SK-N-DZ (cell line): ENCODE measurements around the gene DIS3L2.
"Not testable (repeated sequence)": the region's sequence is repeated elsewhere in the genome, so short reads cannot be mapped to it uniquely, and the experiment has no call there.

Experiments
- DNase-seq: peaks from one replicate; pipeline ENCODE4 v3.0.0-alpha.2; 2015; ENCODE audit warnings: low spot score

Gene DIS3L2

DNA sequence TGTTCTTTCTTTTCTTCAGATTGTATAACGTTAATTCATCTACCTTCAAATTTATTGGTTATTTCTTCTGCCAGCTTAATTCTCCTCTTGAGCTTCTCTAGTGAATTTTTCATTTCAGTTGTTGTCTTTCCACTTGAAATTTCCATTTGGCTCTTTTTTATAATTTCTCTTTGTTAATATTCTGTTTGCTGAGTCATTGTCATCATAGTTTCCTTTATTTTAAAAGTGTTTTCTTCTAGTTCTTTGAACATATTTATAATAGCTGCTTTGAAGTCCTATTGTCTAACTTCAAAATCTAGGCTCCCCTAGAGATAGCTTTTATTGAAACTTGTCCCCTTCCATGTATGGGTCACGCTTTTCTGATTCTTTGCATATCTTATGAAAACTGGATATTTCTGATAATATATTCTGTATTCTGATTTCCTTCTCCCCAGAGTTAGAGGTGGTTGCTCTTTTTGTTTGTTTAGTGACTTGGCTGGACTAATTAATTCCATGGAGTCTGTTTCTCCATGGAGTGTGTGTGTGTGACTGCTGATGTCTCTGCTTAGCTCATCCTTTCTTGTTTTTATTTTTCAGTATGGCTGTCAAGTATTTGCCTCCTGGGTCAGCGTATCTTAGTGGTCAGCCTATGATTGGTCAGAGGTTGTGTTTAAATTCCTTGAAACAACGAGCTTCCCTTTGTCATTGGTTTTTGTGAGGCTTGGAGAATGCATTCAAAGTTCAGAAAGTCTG, 47.6 kb downstream of the DIS3L2 start:
- no peak for DNase-seq

DNA sequence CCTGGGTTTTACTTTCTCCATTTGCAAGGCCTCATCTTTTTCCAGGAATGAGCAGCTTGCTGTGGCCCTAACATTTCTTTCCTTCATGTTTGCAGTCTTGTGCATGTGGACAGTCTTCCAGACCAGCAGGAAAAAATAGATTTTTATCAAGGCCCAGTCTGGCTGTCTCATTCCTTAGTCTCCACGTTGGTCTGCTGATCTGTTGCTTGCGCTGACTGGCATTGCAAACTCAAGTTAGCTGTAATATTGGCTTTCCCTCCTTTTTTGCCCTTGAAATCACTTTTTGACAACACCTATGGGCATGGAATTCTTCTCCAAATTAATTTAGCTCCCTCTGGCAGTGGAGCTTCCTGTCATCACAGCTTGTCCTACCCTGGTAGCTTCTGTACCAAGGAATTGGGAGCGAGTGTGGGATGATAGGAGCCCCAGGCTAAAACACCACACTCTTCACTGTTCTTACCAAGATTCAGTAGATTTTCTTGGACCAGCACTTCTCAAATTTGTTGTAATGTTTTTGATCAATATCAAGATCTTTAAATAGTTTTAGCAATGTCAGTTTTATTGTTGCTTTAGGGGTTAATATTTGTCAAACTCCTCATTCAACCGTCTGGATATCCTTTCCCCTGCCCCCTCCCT, 48.2 kb downstream of the DIS3L2 start:
- DNase-seq, result no peak

DNA sequence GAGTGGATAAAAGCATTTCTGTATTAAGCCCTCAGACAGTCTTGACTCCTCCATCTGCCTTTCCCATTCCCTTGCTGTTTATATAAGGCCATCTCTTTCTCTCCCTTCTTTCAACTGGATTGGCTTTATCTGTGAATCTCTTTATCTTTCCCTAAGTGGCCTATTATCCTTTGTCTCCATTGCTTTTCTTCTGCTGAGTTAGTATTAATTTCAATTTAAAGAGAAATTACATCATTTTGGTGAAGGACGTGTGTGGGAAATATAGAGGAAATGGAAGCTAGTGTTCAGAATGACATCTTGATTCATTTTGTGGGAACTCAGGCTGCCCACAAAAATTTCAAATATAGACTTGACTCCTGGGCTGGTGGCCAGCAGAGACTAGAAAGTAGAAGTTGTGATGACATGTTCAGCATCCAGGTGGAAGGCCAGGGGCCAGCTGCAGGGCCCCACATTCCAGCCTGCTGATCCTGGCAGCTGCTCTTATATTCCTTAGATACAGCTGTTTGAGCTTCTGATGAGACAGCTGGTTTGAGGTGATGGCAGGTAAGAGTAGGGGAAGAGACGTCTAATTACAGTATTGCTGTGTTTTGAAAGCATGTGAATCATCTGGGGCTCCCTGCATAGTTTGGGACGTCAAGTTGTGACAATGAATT, 52.3 kb downstream of the DIS3L2 start:
- DNase-seq, result peak; percentile 3

DNA sequence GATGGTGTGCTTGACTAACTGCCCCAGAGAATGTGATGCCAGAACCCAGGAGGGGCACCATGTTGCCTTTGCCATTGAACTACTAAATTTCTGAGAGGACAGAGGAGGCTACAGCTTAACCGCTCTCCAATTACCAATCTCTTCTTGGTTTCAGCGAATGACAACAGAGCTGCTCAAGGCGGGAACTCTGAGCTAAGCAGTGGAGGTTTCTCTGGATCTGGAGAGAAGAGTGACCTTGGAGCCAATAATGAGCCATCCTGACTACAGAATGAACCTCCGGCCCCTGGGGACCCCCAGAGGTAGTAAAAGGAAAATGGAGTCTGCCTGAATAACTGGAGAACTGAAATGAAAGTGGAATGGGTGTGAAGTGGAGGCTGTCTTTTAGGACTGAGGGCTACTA, 53.2 kb downstream of the DIS3L2 start:
- DNase-seq, result no peak

DNA sequence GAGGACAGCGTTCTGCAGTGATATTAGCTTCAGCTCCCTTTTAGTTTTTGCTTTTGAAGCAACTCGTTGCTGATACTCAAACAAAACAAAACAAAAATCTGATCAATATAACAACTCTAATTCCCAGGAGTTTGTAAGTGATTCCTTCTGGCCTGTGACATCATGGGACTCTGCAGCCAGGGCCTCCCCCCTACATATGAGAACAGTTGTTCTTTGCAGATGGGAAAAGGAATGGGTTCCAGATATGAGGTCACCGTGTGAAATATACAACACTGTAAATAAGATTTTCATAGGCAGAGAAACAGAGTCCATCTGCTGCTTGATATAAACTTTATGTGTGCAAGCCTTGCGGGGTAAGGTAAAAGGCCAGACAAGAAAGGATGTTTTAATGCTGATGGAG, 56.7 kb downstream of the DIS3L2 start:
- DNase-seq, result no peak

DNA sequence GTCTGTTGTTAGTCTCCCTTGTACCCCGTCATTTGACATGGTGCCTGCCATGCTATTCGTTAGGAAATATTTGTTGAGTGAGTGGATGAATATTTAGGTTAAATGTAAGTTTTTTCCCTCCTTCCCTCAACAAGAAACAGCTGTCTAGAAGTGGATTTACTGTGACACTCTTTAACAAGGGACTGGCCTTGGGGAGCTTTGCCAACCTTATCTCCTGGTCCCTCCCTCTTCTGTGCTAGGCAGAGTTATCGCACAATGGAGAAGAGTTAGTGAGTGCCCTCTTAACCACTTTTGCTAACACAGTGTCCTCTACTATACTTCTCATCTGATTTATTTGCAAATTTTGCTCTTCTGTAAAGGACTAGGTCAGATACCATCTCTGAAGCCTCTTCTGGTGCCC, 61.2 kb downstream of the DIS3L2 start:
- DNase-seq, result no peak

DNA sequence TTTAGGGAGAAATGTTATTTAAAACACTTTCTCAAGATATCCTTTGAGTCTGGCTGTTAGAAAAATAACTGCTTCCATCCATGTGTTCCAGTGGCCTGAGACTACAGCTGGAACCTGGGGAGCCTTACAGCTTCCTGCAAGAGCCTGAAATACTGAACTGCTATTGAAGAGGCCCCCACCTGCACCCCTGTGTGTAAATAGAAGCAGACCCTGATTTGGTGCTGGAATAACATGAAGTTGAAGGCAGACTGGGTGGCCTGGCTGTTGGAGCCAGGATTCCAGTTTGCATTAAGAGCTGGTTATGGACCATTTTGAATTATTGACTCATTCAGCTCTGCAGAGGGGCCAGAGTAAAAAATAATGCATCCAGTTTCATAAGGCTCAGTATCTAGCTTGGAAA, 61.9 kb downstream of the DIS3L2 start:
- no peak for DNase-seq

DNA sequence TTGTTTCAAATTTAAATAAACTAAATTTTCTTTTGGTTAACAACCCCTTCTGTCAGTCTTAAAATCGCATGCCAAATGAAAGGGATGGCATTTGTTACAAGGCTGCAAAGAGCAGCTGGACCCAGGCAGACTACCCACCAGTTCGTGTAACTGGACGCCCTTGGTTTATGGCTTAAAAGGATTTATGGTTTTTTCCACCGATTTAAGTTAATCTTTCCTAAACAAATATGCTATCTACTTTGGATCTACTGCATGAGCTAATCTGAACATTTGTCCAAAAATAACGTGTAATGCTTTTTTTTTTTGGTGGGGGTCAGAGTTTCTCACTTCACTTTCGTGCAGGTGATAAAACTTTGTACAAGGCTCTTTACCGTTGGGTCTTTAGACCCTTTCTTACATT, 62.9 kb downstream of the DIS3L2 start:
- DNase-seq, result no peak

DNA sequence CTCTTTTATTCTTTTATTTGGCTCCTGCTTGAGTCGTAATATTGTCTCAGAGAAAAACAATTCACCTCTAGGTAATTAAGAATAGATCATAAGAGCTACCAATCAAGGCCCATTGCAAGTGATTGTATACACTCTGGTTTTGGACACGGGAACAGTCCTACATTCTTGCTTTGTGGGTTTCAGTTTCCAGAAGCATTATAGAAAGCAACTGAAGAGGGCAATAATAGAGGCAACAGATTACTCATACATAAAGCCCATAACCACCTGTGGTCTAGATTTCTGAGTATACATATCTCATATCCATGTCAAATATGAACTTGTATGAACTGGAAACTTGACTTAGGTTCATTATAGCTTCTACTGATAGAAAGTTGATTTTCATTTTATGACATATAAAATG, 65.4 kb downstream of the DIS3L2 start:
- DNase-seq, result no peak

DNA sequence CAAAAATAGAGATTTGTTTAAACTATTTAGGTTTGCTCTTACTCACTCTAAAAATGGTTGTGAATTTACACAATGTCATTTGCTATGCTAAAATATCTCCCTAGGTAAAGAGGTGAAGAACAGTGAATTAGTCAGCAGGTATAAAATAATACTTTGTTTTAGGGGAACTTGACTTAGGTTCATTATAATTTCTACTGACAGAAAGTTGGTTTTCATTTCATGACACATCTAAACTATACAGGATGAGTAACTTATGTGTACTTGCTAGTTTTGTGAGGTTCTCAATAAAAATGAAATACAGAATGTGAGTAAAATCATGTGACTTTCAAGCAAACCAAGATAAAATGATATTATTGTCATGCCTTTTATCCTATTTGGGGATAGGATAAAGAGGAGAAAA, 66.0 kb downstream of the DIS3L2 start:
- DNase-seq, result no peak

DNA sequence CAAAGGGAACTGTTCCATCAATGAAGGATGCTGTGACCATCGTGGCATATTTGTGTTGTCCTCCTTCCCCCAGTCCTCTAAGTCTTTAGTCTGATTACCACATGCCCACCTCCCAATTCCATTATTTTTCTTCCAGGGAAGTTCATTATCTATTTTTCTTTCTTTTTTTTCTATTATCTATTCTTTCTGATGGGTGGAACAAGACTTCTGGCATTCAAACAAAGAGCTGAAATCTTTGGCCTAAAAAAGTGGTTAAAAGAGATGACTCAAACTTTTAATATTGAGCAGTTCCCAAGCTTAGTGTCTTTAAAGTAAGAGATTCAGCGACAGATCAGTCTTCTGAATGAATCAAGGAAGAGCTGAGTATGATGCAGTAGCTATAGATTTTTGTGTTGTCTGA, 66.6 kb downstream of the DIS3L2 start:
- DNase-seq, result no peak

DNA sequence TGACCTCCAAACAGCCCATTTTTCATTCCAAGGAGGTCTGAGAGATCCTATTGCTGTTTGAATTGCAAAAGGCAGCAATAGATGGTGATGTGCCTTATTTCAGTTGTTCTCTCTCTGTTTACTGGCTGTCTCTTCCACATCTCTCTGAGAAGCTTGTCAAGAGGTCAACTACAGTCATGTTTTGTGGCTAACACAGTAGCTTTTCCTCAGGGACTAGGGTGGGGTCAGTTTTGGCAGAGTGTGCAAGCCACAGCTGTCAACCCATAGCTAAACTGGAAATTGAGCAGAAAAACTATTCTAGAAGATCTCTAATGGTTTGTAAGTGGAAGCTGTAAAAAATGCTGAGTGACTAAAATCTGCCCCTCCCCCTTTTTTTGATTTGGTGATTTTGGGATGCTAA, 67.1 kb downstream of the DIS3L2 start:
- no peak for DNase-seq

DNA sequence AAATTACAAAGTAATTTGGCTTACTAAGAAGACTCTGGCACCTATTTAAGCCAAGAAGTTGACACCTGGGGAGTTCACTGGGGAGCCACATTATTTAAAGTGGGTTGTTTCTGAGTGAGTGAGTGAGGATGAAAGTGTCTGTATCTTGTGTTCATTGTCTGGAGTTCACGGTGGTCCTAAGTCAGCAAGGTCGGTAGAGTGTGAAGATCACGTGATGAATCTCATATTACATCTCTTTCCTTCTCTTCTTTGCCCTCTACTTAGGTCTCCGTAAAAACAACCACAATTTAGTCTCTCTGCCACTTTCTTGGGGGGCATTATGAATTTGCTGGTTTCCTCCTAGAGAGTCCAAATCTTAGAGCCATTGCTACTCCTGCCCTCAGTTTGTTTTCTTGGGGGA, 67.8 kb downstream of the DIS3L2 start:
- DNase-seq, result no peak

DNA sequence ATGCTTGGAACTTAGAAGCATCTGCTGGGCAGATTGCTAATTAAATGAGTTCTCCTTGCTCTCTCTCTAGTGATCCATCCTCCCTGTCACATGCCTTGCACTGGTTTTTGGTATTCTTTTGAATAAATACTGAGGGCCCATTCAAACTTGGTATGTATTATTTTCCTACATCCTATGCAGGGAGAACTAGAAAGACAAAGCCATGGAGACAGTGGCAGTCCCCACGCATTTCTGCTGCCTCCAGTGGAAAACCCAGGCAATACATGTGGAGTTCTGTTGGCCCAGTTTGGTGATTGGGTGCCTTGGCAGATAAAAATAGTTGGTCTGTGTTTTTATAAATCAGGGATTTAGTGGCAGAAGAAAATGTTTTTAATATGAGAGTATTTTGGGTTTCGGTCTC, 68.7 kb downstream of the DIS3L2 start:
- no peak for DNase-seq

DNA sequence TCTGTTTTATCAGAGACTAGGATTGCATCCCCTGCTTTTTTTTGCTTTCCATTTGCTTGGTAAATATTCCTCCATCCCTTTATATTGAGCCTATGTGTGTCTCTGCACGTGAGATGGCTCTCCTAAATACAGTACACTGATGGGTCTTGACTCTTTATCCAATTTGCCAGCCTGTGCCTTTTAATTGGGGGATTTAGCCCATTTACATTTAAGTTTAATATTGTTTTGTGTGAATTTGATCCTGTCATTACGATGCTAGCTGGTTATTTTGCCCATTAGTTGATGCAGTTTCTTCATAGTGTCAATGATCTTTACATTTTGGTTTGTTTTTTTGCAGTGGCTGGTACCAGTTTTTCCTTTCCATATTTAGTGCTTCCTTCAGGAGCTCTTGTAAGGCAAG, 73.8 kb downstream of the DIS3L2 start:
- not testable (repeated sequence) for DNase-seq

DNA sequence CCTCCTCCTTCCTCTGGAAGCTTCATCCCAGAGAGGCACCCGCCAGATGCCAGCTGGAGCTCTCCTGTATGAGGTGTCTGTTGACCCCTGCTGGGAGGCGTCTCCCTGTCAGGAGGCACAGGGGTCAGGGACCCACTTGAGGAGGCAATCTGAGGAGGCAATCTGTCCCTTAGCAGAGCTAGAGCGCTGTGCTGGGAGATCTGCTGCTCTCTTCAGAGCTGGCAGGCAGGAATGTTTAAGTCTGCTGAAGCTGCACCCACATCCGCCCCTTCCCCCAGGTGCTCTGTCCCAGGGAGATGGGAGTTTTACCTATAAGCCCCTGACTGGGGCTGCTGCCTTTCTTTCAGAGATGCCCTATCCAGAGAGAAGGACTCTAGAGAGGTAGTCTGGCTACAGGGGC, 75.4 kb downstream of the DIS3L2 start:
- DNase-seq, result not testable (repeated sequence)

DNA sequence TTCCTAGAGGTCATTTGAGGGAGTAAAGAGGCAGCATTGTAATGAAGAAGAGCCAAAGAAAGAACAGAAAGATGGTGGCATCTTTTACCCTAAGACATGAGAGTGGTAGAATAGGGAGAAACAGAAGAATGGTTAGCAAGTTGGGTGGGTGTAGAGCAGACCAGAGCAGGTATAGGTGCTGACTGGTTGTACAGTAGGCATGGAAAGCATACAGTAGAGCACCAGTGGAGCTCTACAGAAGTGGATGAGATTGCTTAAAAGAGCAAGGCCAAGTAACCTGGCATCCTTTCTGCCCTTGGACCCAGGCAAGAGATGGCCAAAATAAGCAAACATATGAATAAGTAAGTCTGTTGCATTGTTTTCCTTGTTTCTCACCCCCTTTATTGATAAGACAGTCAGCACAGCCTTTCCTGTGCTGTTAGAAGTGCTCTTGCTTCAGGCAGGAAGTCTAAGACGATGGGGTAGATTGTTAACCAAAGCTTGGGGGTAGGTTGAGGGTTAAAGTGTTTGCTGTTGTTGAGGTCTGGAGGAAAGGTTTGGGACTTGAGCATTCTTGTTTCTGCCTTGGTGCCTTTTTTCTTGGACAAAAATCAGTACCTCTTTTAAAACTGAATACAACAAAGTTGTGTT, 76.9 kb downstream of the DIS3L2 start:
- no peak for DNase-seq

DNA sequence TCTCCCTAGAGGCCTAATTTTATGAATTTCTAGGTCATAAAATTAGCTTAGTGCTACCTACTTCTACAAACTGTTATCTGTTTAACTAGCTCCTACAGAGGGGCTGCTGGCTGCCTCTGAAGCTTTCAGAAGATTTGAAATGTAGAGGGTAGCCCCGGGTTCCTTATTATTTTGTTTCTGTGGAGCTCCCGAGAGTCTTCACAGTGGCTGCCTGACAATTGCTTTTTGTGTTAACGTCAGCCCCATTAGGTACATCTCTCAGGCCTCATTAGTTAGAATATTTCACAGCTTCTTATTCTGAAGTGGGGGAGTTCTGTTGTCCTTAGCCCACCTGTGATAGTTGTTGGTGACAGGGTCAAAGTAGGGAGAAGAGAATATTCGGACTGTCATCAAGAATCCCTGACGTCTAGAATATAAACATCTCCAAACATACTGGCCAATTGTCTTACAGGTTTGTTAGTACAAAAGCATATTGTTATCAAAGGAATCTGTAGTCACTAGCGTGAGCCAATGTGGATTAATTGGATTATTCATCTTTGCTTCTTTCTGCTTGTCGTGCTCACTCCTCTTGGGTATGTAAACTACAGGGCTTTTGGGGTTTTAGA, 77.5 kb downstream of the DIS3L2 start:
- DNase-seq, result no peak

DNA sequence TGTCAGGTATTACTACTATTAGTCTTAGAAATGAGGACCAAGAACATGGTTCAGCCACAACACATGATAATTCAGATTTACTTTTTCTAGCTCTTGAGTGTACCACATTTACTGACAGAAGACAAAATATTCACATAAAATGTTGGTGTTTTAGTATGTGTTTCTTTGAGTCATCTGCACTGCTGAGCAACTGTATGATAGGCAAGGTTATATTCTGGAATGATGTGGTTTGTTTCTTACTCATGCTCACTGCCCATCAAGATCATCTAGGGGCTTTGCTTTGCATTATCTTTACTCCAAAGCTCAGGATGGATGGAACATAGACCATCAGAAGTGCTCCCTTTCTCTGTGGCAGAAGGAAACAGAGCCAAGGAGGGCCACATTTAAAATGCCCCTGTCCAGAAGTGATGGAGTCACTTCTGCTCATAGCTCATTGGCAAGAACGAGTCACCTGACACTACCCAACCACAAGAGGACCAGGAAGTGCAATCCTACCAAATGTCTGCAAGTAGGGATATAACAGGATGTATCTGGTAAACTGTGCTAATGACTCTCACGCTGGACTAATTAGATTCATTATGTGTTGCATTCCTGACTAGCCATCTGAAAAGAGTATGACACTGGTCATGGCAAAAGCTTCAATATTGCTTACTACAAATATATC, 81.5 kb downstream of the DIS3L2 start:
- DNase-seq, result no peak

DNA sequence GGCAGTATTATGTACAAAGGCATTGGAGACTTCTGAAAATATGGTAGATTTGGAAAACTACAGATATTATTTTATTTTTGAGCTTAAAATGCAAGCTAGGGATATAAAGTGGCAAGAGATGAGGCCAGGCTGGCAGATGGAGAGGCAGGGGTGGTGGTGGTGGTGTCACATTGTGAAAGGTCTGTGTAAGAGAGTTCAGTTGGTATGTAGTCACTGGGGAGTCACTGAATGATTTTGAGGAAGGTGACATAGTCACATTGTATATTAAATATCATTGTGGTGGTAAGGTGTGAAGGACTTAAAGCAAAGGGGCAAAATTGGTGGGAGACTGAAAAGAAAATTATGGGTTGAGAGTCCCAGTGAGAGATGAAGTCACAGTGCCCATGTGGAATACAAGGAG, 82.5 kb downstream of the DIS3L2 start:
- DNase-seq, result no peak

DNA sequence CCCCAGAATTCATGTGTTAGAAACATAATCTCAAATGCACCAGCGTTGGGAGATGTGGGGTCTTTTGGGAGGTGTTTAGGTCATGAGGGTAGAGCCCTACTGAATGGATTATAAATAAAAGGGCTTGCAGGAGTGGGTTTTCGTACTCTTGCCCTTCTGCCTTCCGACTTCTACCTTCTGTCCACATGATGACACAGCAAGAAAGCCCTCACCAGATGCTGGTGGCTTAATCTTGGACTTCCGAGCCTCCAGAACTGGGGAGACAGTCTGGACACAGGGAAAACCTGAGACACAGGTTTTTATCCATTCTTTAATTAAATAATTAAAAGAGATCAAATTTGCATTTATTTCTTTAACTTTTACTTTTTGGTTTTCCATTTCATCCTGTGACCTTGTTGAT, 87.8 kb downstream of the DIS3L2 start:
- DNase-seq, result no peak

DNA sequence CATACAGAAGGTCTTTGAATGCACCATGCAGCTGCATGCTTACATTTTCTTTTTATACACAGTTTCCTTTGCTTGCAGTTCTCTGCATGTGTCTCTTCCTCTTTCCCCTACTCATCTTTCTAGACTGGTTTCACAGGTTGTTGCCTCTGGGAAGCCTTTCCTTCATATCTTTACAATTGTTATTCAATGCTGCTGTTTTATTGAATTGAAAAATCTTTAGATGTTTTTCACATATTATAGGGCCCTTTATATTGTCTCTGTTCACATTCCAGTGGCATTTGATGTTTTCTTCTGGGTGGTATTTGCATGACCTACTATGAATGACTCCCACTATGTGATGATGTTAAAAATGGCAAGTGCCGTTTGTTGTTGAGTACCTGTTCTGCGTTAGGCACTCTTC, 91.1 kb downstream of the DIS3L2 start:
- DNase-seq, result no peak
